Measurements from ENCODE around the gene GRB10.

Gene GRB10

DNA sequence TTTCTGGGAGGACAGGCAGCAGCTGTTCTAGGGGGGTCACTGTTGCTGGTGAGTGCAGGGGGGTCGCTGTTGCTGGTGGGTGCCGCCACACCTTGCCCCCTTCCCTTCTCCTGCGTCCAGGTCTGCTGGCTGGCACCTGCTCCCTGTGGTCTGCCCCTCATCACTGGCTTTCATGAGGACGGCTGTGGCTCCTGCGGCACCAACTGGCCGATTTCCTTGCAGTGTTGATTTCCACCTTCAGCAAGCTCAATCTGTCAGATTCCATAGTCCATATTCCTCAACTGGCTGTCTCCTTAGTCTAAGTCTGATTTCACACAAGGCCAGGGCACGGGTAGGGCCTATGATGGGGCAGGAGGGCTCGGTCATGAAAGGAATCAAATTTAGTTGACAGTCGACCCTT, 23.4 kb upstream of the GRB10 start:
- TF ChIP-seq, protein P1, sequence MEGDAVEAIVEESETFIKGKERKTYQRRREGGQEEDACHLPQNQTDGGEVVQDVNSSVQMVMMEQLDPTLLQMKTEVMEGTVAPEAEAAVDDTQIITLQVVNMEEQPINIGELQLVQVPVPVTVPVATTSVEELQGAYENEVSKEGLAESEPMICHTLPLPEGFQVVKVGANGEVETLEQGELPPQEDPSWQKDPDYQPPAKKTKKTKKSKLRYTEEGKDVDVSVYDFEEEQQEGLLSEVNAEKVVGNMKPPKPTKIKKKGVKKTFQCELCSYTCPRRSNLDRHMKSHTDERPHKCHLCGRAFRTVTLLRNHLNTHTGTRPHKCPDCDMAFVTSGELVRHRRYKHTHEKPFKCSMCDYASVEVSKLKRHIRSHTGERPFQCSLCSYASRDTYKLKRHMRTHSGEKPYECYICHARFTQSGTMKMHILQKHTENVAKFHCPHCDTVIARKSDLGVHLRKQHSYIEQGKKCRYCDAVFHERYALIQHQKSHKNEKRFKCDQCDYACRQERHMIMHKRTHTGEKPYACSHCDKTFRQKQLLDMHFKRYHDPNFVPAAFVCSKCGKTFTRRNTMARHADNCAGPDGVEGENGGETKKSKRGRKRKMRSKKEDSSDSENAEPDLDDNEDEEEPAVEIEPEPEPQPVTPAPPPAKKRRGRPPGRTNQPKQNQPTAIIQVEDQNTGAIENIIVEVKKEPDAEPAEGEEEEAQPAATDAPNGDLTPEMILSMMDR (IDR thresholded peaks at IDR 0.05), result no peak
- no peaks in the 10 kb centered on the region for H3K79me2 ChIP-seq
- no peaks in the 10 kb centered on the region for H3K9me3 ChIP-seq (ENCODE audit: control insufficient read depth, low read length)
- H3K4me3 ChIP-seq (ENCODE audit: low read depth, low read length), result no peak overlapping the region
- H3K27me3 ChIP-seq (ENCODE audit: control insufficient read depth, insufficient read depth, low read length), result no peaks in the 10 kb centered on the region
- no peaks in the 10 kb centered on the region for H3K4me1 ChIP-seq
- no peak overlapping the region for H3K9ac ChIP-seq
- no peaks in the 10 kb centered on the region for H3K36me3 ChIP-seq (ENCODE audit: control insufficient read depth, insufficient read depth, low read length)
- H3K4me2 ChIP-seq (ENCODE audit: low read length), result no peak overlapping the region
- no peak overlapping the region for H2AFZ ChIP-seq
- H3K27ac ChIP-seq, result no peak overlapping the region

DNA sequence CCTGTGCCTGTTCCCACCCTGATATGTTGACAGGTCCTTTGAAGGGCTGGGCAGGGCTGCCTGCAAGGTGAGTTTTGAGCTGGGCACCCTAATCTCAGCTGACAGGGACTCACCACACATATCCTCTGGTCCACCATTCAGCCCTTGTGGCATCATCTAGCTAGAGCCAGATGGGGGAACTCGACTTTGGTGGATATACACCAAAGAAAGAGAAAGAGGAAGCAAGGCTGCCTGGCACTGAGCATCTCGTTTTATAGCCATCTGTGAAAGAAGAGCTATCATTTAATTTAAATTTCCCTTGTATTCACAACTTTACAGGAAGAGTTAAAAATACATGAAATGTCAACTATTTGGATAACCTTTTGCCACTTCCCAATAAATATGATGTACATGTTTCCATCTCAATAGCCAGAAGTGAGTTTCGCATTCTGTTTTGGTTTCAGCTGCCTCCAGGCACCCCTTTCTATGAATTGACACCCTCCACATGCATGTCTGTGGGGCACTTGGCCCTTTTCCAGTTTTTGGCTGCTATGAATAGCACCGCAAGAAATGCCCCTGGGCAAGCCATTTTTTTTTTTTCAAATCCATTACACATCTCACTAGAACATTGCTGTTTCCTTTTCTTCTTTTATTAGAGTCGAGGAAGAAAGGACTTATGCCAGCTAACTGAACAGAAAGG, 22.9 kb upstream of the GRB10 start:
- Histone ChIP-seq H3K4me3 (ENCODE audit: low read depth, low read length) (no peak overlapping the region), H3K27me3 (ENCODE audit: control insufficient read depth, insufficient read depth, low read length) (no peaks in the 10 kb centered on the region), H3K27ac (no peak overlapping the region), H3K9me3 (ENCODE audit: control insufficient read depth, low read length) (no peaks in the 10 kb centered on the region), H3K79me2 (no peaks in the 10 kb centered on the region), H3K4me2 (ENCODE audit: low read length) (no peak overlapping the region), H3K36me3 (ENCODE audit: control insufficient read depth, insufficient read depth, low read length) (no peaks in the 10 kb centered on the region), H3K4me1 (no peaks in the 10 kb centered on the region), H3K9ac (no peak overlapping the region), H2AFZ (no peak overlapping the region)
- TF ChIP-seq, protein P1 (IDR thresholded peaks at IDR 0.05), result no peak

DNA sequence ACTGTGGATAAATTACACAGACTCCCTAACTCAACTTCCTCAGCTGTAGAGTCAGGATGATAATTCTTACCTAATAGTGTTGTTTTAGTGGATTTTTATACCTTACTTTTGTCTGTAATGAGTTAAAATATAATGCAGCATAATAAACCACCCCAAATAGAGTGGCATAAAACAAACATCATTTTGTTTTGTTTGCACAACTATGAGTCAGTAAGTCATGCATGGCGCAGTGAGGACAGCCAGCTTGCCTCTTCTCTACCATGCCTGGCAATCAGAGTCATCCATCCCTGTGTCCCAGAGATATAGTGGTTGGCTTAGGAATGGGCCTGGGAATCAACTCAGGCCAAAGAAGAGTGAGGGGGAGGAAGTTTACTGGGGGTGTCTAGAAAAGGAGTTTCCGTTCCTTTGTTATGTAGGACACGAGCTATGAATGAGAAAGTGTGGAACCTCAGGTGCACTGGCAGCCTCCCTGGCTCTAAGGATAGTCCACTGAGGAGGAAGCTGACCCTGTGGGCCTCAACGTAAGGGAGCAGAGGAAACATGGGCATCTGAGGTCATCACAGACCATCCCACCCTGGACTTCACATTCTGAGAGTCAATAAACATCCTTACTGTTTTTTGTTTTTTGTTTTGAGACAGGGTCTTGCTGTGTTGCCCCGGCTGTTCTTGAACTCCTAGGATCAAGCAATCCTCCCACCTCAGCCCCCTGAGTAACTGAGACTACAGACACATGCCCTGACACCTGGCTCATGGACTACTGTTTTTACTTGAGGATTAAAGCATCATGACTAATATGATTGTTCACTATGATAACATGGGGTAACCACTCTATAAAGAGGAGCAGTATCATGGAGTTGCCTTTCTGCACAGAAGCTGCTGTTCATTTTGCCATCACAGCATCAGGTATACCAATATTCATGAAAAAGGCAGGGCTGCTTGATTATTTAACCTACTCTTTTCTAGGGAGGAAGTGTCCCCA, 21.0 kb upstream of the GRB10 start:
- Histone ChIP-seq H3K9ac (no peak overlapping the region), H3K27ac (no peak overlapping the region), H3K4me1 (no peaks in the 10 kb centered on the region), H2AFZ (no peak overlapping the region), H3K9me3 (ENCODE audit: control insufficient read depth, low read length) (peaks cover 1% of the 10 kb centered on the region), H3K4me2 (ENCODE audit: low read length) (no peak overlapping the region), H3K36me3 (ENCODE audit: control insufficient read depth, insufficient read depth, low read length) (no peaks in the 10 kb centered on the region), H3K79me2 (no peaks in the 10 kb centered on the region), H3K4me3 (ENCODE audit: low read depth, low read length) (no peak overlapping the region), H3K27me3 (ENCODE audit: control insufficient read depth, insufficient read depth, low read length) (no peaks in the 10 kb centered on the region)
- TF ChIP-seq, protein P1 (IDR thresholded peaks at IDR 0.05), result no peak

DNA sequence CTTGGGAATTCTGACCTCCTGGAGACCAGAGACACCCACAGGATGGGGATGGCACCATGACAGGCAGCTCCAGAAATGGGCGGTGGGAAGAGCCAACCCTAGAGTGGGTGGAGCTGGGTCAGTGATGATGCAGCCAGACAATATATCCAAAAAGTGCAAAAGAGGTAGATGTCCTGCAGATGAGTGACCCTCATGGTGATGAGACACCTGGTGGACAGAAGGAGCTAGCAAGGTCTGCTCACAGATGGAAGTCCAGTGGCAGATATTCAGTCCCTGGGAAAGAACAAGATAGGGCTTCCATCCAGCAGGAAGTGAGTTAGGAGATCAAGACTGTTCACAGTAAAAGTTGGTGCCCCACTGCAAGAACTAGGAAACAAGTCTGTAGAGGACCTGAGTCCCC, 19.2 kb upstream of the GRB10 start:
- no peak overlapping the region for H2AFZ ChIP-seq
- TF ChIP-seq, protein P1 (IDR thresholded peaks at IDR 0.05), result peak; percentile 45
- H3K9ac ChIP-seq, result no peak overlapping the region
- H3K79me2 ChIP-seq, result no peaks in the 10 kb centered on the region
- H3K27me3 ChIP-seq (ENCODE audit: control insufficient read depth, insufficient read depth, low read length), result no peaks in the 10 kb centered on the region
- H3K4me2 ChIP-seq (ENCODE audit: low read length), result no peak overlapping the region
- peaks cover 3% of the 10 kb centered on the region for H3K9me3 ChIP-seq (ENCODE audit: control insufficient read depth, low read length)
- no peaks in the 10 kb centered on the region for H3K4me1 ChIP-seq
- no peak overlapping the region for H3K27ac ChIP-seq
- no peak overlapping the region for H3K4me3 ChIP-seq (ENCODE audit: low read depth, low read length)
- H3K36me3 ChIP-seq (ENCODE audit: control insufficient read depth, insufficient read depth, low read length), result no peaks in the 10 kb centered on the region
